Brain microvascular endothelial cell (primary cell): ENCODE results near the gene POP5.

Experiments
- DNase-seq: peaks from one replicate; pipeline ENCODE4 v3.0.0-alpha.2; 2020
- H3K27ac ChIP-seq: fragments of 250-450 bp; sonication (Bioruptor Pico); 2 replicates; pipeline ENCODE4 v1.5.1; 2020; ENCODE audit warnings: mild to moderate bottlenecking, moderate library complexity
- H3K27me3 ChIP-seq: fragments of 250-450 bp; sonication (Bioruptor Pico); replicated peaks from 2 replicates; pipeline ENCODE4 v1.5.1; 2020; ENCODE audit warnings: mild to moderate bottlenecking
- H3K36me3 ChIP-seq: fragments of 250-450 bp; sonication (Bioruptor Pico); replicated peaks from 2 replicates; pipeline ENCODE4 v1.5.1; 2020; ENCODE audit warnings: mild to moderate bottlenecking
- H3K4me3 ChIP-seq: 2 replicates; pipeline ENCODE4 v1.5.1; 2011; ENCODE audit warnings: low read depth, mild to moderate bottlenecking, control low read depth, low read length, moderate library complexity
- CTCF ChIP-seq: IDR thresholded peaks from 2 replicates; pipeline ENCODE4 v1.5.1; 2011; ENCODE audit warnings: low read depth, mild to moderate bottlenecking, moderate library complexity, low read length, control low read depth, inconsistent platforms; ENCODE audit errors: missing control alignments
- in situ Hi-C: cut with HindIII; loops from 2 replicates; pipeline ENCODE4 v1.10.0; 2017; ENCODE audit warnings: low sequenced_read_pairs, low pct_ligation_motif_present

Gene POP5

GRCh38 chr12:120580787-120581723 lies at the start of gene POP5:
TSS of gene POP5 (minus strand) at chr12:120581402. CDS start at chr12:120581362, 40 bp downstream.
- TF ChIP-seq CTCF, result no peak
- peak within 1 kb of the TSS; percentile 98 for H3K4me3 ChIP-seq
- H3K27me3 ChIP-seq, result no peaks in the 10 kb centered on the region
- no peak within 1 kb of the TSS for H3K27ac ChIP-seq
- peaks cover 33% of the 10 kb centered on the region for H3K36me3 ChIP-seq
- in situ Hi-C loops, result no loop called here
- DNase-seq, result peak; percentile 97

GRCh38 chr12:120630104-120630892 lies 49.1 kb upstream of the POP5 start:
- in situ Hi-C loops, result no loop called here
- Histone ChIP-seq H3K36me3 (no peaks in the 10 kb centered on the region), H3K27ac (no peak overlapping the region), H3K27me3 (no peaks in the 10 kb centered on the region), H3K4me3 (no peak overlapping the region)
- DNase-seq, result no peak
- TF ChIP-seq CTCF, result no peak

- peak; percentile 28 for TF ChIP-seq CTCF
- H3K36me3 ChIP-seq, result no peaks in the 10 kb centered on the region
- no peak overlapping the region for H3K4me3 ChIP-seq
- H3K27ac ChIP-seq, result no peak overlapping the region
- DNase-seq, result no peak
- H3K27me3 ChIP-seq, result no peaks in the 10 kb centered on the region
- in situ Hi-C loops, result no loop called here
Measured at GRCh38 chr12:120628919-120629318, 47.7 kb upstream of the POP5 start.

GRCh38 chr12:120625557-120626419 lies 44.6 kb upstream of the POP5 start:
- in situ Hi-C loops, result no loop called here
- no peak overlapping the region for H3K27ac ChIP-seq
- DNase-seq, result no peak
- H3K27me3 ChIP-seq, result no peaks in the 10 kb centered on the region
- H3K36me3 ChIP-seq, result no peaks in the 10 kb centered on the region
- H3K4me3 ChIP-seq, result no peak overlapping the region
- TF ChIP-seq CTCF, result peak; percentile 21

- in situ Hi-C loops, result no loop called here
- DNase-seq, result no peak
- no peaks in the 10 kb centered on the region for H3K27me3 ChIP-seq
- H3K4me3 ChIP-seq, result no peak overlapping the region
- no peaks in the 10 kb centered on the region for H3K36me3 ChIP-seq
- no peak overlapping the region for H3K27ac ChIP-seq
- no peak for TF ChIP-seq CTCF
Measured at GRCh38 chr12:120620624-120621023, 39.4 kb upstream of the POP5 start.
